ENCODE results near the gene NOLC1. TPM values are rescaled to one million over a fixed set of nuclear protein-coding genes. Genes with fewer than 3 reads are reported as not detected.

NOLC1 gene
- total and polyA plus RNA-seq, 2 of the 13 experiments (the other 11 are each of a cell fraction or from before 2014, with no cell fraction given): 50.6 to 81.0 TPM

DNA sequence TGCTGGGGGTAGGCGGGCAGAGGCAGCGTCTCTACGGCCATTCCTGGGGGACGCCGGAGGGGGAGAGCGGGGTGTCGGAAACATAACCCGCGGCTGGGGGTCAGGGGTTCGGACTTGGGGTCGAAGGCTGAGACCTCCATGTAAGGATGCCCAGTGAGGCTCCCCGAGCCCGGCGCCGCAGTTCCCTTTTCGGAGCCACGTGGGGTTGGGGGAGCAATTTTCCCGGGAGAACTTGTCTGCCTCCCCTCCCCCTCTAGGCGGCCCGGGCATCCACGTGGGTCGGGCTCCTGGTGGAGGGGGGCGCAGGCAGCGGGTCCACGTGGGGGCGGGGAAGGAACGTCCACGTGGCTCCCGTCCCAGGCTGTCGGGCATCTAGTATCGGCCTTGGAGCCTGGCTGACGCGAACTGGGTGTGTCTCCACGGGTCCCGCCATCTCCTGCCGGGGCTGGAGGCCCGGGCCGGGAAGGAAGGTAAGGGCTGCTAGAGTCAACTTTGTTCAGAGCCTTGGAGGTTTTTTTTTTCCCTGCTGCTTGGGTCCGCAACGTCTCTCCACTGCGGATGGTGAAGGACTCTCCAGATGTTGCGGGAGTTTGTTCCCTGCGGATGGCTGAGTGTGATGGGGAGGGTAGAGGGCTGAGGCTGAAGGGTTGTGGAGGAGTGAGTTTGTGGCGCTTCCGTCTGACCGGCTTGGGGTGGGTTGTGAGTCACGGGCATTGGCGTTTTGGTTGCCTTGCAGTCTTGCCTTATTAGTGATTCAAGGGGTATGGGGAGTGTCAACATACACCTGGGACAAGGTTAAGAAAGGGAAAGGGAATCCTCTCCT is 18.6 kb upstream of the NOLC1 start (continued):
- TF ChIP-seq, protein P1, sequence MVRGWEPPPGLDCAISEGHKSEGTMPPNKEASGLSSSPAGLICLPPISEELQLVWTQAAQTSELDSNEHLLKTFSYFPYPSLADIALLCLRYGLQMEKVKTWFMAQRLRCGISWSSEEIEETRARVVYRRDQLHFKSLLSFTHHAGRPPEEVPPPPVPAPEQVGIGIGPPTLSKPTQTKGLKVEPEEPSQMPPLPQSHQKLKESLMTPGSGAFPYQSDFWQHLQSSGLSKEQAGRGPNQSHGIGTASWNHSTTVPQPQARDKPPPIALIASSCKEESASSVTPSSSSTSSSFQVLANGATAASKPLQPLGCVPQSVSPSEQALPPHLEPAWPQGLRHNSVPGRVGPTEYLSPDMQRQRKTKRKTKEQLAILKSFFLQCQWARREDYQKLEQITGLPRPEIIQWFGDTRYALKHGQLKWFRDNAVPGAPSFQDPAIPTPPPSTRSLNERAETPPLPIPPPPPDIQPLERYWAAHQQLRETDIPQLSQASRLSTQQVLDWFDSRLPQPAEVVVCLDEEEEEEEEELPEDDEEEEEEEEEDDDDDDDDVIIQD (CRISPR knock-in tag; IDR thresholded peaks at IDR 0.05; ENCODE audit: low read depth): no peak
- TF ChIP-seq KLF16 (CRISPR knock-in tag; IDR thresholded peaks at IDR 0.05) (peak in 1 of 2 experiments; percentile 71; a peak in 1 of 4 replicates), NR2F1 (CRISPR knock-in tag; IDR thresholded peaks at IDR 0.05) (no peak), ESRRA (CRISPR knock-in tag; IDR thresholded peaks at IDR 0.05; ENCODE audit: low read depth) (no peak), ZNF773 (CRISPR knock-in tag; IDR thresholded peaks at IDR 0.05; ENCODE audit: borderline replicate concordance) (no peak), ZNF652 (CRISPR knock-in tag; IDR thresholded peaks at IDR 0.05; ENCODE audit: borderline replicate concordance, low read depth) (no peak; the same call in 1 of the 2 replicates), RAD51 (IDR thresholded peaks at IDR 0.05; ENCODE audit: borderline replicate concordance) (no peak), ZNF337 (CRISPR knock-in tag; IDR thresholded peaks at IDR 0.05; ENCODE audit: borderline replicate concordance, low read depth) (no peak), PPARG (CRISPR knock-in tag; conservative IDR thresholded peaks at IDR 0.05) (no peak), ZSCAN22 (CRISPR knock-in tag; IDR thresholded peaks at IDR 0.05) (no peak), XBP1 (CRISPR knock-in tag; IDR thresholded peaks at IDR 0.05) (no peak), MAZ (IDR thresholded peaks at IDR 0.05; ENCODE audit: borderline replicate concordance, low read depth, low read length) (0 out of 2 replicates have a peak, but pooled peaks have one; percentile 23), MAZ (CRISPR knock-in tag; IDR thresholded peaks at IDR 0.05; ENCODE audit: low read depth) (no peak), SIN3B (IDR thresholded peaks at IDR 0.05; ENCODE audit: low read length) (no peak), HNF4A (CRISPR knock-in tag; IDR thresholded peaks at IDR 0.05) (peak; percentile 37), NRL (CRISPR knock-in tag; IDR thresholded peaks at IDR 0.05; ENCODE audit: borderline replicate concordance) (no peak), KAT8 (CRISPR knock-in tag; IDR thresholded peaks at IDR 0.05) (no peak)
- TF ChIP-seq, protein P2, sequence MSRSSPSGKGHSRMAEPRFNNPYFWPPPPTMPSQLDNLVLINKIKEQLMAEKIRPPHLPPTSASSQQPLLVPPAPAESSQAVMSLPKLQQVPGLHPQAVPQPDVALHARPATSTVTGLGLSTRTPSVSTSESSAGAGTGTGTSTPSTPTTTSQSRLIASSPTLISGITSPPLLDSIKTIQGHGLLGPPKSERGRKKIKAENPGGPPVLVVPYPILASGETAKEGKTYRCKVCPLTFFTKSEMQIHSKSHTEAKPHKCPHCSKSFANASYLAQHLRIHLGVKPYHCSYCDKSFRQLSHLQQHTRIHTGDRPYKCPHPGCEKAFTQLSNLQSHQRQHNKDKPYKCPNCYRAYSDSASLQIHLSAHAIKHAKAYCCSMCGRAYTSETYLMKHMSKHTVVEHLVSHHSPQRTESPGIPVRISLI (CRISPR knock-in tag; IDR thresholded peaks at IDR 0.05; ENCODE audit: borderline replicate concordance): no peak
- TF ChIP-seq, protein P3, sequence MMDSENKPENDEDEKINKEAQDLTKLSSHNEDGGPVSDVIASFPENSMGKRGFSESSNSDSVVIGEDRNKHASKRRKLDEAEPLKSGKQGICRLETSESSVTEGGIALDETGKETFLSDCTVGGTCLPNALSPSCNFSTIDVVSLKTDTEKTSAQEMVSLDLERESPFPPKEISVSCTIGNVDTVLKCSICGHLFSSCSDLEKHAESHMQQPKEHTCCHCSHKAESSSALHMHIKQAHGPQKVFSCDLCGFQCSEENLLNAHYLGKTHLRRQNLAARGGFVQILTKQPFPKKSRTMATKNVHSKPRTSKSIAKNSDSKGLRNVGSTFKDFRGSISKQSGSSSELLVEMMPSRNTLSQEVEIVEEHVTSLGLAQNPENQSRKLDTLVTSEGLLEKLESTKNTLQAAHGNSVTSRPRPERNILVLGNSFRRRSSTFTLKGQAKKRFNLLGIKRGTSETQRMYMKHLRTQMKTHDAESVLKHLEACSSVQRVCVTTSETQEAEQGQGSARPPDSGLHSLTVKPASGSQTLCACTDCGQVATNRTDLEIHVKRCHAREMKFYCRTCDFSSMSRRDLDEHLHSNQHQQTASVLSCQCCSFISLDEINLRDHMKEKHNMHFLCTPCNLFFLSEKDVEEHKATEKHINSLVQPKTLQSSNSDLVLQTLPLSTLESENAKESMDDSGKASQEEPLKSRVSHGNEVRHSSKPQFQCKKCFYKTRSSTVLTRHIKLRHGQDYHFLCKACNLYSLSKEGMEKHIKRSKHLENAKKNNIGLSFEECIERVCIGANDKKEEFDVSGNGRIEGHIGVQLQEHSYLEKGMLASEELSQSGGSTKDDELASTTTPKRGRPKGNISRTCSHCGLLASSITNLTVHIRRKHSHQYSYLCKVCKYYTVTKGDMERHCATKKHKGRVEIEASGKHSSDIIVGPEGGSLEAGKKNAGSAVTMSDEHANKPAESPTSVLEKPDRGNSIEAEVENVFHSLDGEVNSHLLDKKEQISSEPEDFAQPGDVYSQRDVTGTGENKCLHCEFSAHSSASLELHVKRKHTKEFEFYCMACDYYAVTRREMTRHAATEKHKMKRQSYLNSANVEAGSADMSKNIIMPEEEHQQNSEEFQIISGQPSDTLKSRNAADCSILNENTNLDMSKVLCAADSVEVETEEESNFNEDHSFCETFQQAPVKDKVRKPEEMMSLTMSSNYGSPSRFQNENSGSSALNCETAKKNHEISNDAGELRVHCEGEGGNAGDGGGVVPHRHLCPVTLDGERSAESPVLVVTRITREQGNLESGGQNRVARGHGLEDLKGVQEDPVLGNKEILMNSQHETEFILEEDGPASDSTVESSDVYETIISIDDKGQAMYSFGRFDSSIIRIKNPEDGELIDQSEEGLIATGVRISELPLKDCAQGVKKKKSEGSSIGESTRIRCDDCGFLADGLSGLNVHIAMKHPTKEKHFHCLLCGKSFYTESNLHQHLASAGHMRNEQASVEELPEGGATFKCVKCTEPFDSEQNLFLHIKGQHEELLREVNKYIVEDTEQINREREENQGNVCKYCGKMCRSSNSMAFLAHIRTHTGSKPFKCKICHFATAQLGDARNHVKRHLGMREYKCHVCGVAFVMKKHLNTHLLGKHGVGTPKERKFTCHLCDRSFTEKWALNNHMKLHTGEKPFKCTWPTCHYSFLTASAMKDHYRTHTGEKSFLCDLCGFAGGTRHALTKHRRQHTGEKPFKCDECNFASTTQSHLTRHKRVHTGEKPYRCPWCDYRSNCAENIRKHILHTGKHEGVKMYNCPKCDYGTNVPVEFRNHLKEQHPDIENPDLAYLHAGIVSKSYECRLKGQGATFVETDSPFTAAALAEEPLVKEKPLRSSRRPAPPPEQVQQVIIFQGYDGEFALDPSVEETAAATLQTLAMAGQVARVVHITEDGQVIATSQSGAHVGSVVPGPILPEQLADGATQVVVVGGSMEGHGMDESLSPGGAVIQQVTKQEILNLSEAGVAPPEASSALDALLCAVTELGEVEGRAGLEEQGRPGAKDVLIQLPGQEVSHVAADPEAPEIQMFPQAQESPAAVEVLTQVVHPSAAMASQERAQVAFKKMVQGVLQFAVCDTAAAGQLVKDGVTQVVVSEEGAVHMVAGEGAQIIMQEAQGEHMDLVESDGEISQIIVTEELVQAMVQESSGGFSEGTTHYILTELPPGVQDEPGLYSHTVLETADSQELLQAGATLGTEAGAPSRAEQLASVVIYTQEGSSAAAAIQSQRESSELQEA (CRISPR knock-in tag; IDR thresholded peaks at IDR 0.05; ENCODE audit: not compliant biosample characterization): no peak

All from HepG2 (cell line).